ENCODE data around the gene ECHDC1.
"Not testable (repeated sequence)": the region's sequence is repeated elsewhere in the genome, so short reads cannot be mapped to it uniquely, and the experiment has no call there.

The ECHDC1 gene, protein sequence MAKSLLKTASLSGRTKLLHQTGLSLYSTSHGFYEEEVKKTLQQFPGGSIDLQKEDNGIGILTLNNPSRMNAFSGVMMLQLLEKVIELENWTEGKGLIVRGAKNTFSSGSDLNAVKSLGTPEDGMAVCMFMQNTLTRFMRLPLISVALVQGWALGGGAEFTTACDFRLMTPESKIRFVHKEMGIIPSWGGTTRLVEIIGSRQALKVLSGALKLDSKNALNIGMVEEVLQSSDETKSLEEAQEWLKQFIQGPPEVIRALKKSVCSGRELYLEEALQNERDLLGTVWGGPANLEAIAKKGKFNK

DNA sequence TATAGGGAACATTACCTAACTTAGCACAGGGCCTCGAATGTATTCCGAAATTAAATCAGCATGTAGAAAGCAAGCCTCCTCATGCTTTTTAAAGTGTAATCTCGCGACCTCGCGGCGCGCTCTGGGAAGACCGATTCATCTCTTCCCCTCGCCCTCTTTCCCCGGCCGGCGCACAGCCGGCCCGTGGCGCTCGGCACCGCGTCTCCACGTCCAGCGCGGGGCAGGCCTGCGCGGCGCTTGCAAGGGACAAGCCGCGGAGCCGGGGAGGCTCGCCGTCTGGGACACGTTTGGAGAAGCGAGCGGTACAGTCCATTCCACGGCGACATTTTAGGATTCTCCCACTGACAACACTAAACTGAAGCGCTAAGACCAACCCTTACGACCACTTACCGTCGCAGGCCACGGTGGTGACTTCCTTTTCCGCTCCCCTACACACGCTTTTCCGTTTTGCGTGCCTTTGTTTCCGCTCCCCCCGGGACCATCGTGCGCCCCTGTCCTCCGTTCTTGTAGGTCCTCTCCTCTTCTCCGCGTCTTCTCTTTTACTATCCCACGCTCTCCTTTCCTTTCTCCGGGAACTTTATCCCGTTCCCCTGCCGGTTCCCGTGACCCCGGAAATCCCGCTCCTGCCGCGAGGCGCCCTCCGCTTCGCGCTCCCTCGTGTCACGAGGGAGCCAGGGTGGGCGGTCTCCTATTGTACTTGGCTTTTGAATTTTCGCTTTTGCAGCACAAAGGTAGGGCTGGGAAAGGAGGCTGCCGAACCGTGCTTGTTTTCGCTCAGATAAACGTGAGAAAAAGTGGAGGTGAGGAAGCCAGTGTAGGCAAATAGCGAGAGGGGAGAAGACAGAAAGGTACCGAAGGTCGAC is at the start of gene ECHDC1:
ECHDC1 (minus strand) TSS at position 664 of the 863 bp plus-strand sequence. CDS start 12,581 bp downstream, outside the sequence.
- peak within 1 kb of the TSS; percentile 98 for H3K4me3 ChIP-seq (ENCODE audit: control insufficient read depth, low read depth, low read length)
- peak; percentile 76 for DNase-seq (ENCODE audit: low read depth)
- TF ChIP-seq, protein P1, sequence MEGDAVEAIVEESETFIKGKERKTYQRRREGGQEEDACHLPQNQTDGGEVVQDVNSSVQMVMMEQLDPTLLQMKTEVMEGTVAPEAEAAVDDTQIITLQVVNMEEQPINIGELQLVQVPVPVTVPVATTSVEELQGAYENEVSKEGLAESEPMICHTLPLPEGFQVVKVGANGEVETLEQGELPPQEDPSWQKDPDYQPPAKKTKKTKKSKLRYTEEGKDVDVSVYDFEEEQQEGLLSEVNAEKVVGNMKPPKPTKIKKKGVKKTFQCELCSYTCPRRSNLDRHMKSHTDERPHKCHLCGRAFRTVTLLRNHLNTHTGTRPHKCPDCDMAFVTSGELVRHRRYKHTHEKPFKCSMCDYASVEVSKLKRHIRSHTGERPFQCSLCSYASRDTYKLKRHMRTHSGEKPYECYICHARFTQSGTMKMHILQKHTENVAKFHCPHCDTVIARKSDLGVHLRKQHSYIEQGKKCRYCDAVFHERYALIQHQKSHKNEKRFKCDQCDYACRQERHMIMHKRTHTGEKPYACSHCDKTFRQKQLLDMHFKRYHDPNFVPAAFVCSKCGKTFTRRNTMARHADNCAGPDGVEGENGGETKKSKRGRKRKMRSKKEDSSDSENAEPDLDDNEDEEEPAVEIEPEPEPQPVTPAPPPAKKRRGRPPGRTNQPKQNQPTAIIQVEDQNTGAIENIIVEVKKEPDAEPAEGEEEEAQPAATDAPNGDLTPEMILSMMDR (conservative IDR thresholded peaks at IDR 0.05; ENCODE audit: control insufficient read depth, insufficient read depth, low read depth, low read length), result no peak

DNA sequence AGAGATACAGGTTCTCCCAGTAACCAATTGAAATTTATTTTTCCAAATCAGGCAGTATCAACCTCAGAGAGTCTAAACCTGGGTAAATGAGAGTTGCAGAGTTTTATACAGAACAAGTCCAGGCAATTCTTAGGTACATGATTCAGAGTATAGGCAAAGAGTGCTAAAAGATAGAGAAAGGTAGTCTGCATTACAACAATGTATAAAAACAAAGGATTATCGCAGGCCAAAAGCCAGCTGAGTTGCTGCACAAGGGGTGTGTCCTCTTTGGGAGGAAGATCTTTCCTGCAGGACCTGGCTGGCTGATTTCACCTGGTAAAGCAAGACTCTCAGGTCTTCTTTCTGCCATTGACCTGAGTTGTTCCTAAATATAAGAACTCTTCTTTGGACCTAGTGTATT is 48.9 kb upstream of the ECHDC1 start:
- no peak overlapping the region for H3K4me3 ChIP-seq (ENCODE audit: control insufficient read depth, low read depth, low read length)
- TF ChIP-seq, protein P1 (conservative IDR thresholded peaks at IDR 0.05; ENCODE audit: control insufficient read depth, insufficient read depth, low read depth, low read length), result no peak
- no peak for DNase-seq (ENCODE audit: low read depth)

DNA sequence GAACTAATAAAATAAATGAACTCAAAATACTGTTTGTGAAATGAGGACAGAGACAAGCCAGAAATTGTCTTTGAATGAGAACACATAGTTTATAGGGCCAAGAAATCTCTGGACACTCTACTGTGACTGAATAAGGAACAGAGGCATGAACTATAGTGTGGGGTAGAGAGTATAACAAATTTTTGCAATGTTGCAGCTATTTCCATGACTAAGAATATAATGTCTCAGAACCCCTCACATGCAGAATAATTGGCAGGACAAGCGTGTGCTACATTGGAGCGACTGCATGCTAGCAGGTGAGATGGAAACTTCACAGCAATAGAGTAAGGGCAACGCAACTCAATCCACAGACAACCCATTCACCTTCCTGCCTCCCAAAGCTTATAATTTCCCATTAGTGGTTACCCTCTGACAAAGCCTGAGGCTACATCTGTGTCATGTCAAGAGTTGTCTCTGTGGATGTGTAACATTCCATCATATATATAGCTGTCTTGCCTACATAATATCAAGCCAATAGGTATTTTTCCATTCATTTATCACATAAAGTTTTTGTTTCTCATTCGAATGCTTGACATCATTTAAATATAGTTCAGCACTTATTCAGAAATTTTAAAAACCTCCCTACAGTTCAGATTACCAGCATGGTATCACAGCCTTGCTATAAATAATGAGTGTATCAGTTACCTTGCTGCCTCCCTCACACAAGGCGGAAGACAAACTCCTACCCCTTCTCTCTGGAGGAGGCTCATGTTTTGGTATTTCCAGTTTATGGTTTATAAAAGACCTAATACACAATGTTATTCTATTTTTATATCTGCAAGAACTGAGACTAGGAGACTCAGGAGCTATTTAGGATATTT is 47.9 kb upstream of the ECHDC1 start:
- DNase-seq (ENCODE audit: low read depth), result no peak
- TF ChIP-seq, protein P1 (conservative IDR thresholded peaks at IDR 0.05; ENCODE audit: control insufficient read depth, insufficient read depth, low read depth, low read length), result no peak
- no peak overlapping the region for H3K4me3 ChIP-seq (ENCODE audit: control insufficient read depth, low read depth, low read length)

DNA sequence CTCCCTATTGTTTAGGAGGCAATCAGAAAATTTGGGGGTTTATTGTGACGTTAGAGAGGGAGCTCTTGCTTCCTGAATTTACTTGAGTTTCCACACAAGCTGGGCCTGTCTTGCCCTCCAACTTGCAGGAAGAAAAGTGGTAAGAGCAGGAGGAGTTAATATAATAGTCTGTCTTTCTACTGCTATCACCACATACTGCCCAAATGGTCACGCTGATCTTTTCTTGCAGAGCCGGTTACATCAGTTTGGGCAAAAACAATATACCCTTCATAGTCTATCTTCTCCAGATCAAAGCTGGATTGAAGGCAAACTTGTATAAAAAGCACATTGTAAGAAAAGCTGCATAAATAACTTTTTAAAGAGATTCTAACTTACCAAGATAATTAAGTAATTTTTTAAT is 46.3 kb upstream of the ECHDC1 start:
- TF ChIP-seq, protein P1 (conservative IDR thresholded peaks at IDR 0.05; ENCODE audit: control insufficient read depth, insufficient read depth, low read depth, low read length), result no peak
- H3K4me3 ChIP-seq (ENCODE audit: control insufficient read depth, low read depth, low read length), result no peak overlapping the region
- no peak for DNase-seq (ENCODE audit: low read depth)

DNA sequence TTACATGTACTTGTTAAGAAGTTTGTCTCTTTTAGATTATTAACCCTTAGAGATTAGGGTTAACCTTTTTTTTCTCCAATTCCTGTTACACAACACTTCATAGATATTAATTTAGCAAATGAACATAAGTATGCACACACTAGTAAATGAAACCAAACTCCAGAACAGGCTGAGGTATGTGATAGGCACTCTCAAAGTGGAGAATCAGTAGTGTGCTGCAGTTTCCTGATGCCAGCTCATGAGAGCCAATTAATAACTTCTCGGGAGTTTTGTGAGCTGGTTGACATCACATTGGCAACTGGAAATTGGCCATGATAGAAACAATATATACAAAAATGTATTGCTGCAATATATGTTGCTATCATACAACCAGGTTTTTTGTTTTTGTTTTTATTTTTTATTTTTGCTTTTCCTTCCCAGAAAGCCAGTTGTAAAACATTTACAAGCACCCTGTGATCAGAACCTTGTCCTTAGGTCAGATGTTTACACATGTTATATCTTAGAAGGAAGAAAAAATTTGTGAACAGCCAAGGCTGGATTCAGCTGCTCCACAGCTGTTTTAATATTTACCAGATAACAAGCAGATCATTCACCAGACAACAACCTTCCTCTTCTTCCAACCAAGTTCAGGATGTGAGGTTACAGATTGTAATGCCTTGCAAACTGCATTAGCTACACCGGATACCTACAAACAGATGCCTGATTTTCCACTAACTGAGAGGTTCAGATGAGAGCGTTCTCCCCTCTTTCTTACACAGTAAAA is 42.4 kb upstream of the ECHDC1 start:
- no peak for DNase-seq (ENCODE audit: low read depth)
- TF ChIP-seq, protein P1 (conservative IDR thresholded peaks at IDR 0.05; ENCODE audit: control insufficient read depth, insufficient read depth, low read depth, low read length), result no peak
- no peak overlapping the region for H3K4me3 ChIP-seq (ENCODE audit: control insufficient read depth, low read depth, low read length)

DNA sequence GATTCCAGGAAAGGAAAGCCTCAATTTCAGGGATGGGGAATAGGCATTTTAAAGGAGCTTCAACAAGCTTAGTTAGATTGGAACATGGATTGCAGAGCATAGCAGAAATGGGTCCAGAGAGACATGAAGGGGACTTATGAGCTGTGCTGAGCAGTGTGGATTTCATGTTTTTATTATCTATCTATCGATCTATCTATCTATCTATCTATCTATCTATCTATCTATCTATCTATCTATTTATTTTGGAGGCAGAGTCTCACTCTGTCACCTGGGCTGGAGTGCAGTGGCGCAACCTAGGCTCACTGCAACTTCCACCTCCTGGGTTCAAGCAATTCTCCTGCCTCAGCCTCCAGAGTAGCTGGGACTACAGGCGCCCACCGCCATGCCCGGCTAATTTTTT is 41.4 kb upstream of the ECHDC1 start:
- not testable (repeated sequence) for DNase-seq (ENCODE audit: low read depth); H3K4me3 ChIP-seq (ENCODE audit: control insufficient read depth, low read depth, low read length)

Data from fibroblast of mammary gland (primary cell).